Activated CD4-positive, alpha-beta T cell treated with anti-CD3 and anti-CD28 coated beads, Interleukin-2, amount 10 ng/mL, durations not matched to agents 24 days and 14 days (primary cell): ENCODE results near the gene SLC35F3. TPM values are rescaled to one million over a fixed set of nuclear protein-coding genes. Genes with fewer than 3 reads are reported as not detected.
"Not testable (repeated sequence)": the region's sequence is repeated elsewhere in the genome, so short reads cannot be mapped to it uniquely, and the experiment has no call there.

Experiments
- DNase-seq: peaks from one replicate; pipeline ENCODE4 v3.0.0; 2022
- H3K27ac Mint-ChIP-seq: one replicate; pipeline ENCODE4 v1.8.0; 2022; ENCODE audit warnings: mild to moderate bottlenecking, mixed read lengths
- H3K27me3 Mint-ChIP-seq: one replicate; pipeline ENCODE4 v1.8.0; 2022; ENCODE audit warnings: mixed read lengths
- H3K36me3 Mint-ChIP-seq: one replicate; pipeline ENCODE4 v1.8.0; 2022; ENCODE audit warnings: low read depth, mild to moderate bottlenecking, mixed read lengths
- H3K4me1 Mint-ChIP-seq: one replicate; pipeline ENCODE4 v1.8.0; 2021; ENCODE audit warnings: mixed read lengths
- H3K4me3 Mint-ChIP-seq: one replicate; pipeline ENCODE4 v1.8.0; 2022; ENCODE audit warnings: mild to moderate bottlenecking, moderate library complexity, mixed read lengths
- H3K9me3 Mint-ChIP-seq: one replicate; pipeline ENCODE4 v1.8.0; 2021; ENCODE audit warnings: mixed read lengths
- intact Hi-C: fragments of 100-400 bp; cut with micrococcal nuclease; formaldehyde crosslinking; loops from one replicate; pipeline ENCODE4 v1.15.1; 2023
- total RNA-seq: library from RNA; stranded (reverse); gene quantifications from 2 replicates; pipeline ENCODE4 v1.2.3, GENCODE V29; 2022

SLC35F3 gene
- total RNA-seq, 1 donor from 2014 or later = 10.9 TPM

DNA sequence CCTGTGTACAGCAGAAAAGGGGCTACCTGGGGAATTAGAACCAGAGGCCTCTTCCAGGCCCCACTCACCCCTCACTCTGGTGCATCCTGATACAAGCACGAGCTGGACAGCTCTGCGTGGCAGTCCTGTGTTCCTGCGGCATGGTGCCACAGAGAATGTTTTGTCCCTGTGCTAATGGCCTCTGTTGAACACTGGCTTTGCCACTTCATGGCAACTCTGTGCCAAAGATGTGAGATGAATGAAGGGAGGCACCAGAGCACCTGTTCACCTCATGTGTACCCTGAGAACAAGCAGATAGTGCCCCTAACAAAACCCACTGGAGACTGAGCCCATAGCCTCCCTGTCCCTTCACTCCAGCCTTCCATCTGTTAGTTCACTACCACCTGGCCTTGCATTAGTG lies 269.5 kb downstream of the SLC35F3 start:
- peaks cover 8% of the 10 kb centered on the region for H3K9me3 Mint-ChIP-seq
- intact Hi-C loops = no loop called here
- peaks cover 39% of the 10 kb centered on the region for H3K4me1 Mint-ChIP-seq
- H3K27me3 Mint-ChIP-seq = peaks cover 21% of the 10 kb centered on the region
- H3K27ac Mint-ChIP-seq = no peak overlapping the region
- peaks cover 1% of the 10 kb centered on the region for H3K36me3 Mint-ChIP-seq
- H3K4me3 Mint-ChIP-seq = no peak overlapping the region
- peak; percentile 48 for DNase-seq

DNA sequence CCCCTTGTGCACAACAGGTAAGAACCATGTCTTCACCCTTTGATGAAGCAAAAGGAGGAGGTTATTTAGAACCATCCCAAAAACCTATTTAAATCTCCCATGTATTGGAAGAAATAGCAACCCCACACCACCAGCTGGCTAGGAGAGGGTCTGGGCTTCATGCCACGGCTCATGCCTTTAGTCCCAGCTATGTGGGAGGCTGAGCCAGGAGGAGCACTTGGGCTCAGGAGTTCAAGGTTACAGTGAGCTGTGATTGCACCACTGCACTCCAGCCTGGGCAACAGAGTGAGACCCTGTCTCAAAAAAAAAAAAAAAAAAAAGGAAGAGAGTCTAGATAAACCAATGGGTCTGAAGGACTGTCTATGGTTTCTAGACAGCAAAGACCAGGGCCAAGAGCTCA lies 270.9 kb downstream of the SLC35F3 start:
- H3K27ac Mint-ChIP-seq = no peak overlapping the region
- no peak overlapping the region for H3K4me3 Mint-ChIP-seq
- H3K4me1 Mint-ChIP-seq = peaks cover 26% of the 10 kb centered on the region
- peaks cover 32% of the 10 kb centered on the region for H3K27me3 Mint-ChIP-seq
- peaks cover 1% of the 10 kb centered on the region for H3K36me3 Mint-ChIP-seq
- no peak for DNase-seq
- H3K9me3 Mint-ChIP-seq = peaks cover 10% of the 10 kb centered on the region
- intact Hi-C loops = no loop called here

DNA sequence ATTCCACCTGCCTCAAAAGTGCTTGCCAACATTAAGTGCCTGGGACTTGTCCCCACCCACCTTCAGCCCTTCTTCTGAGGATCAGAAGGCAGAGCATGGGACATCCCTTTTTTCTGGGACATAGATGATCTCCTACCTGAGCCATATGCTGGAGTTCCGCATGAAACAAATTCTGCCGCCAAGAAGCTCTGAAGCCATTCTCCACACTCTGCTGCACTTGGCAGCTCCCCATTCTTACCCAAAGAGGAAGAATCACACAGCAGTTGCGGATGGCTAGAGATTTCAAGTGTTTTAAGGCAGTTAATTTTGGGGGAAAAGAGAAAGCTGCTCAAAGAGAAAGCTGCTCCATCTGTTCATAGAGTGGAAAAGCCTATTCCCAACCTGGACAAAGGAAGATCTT lies 271.5 kb downstream of the SLC35F3 start:
- Mint-ChIP-seq H3K9me3 (peaks cover 11% of the 10 kb centered on the region), H3K27me3 (peaks cover 37% of the 10 kb centered on the region), H3K27ac (no peak overlapping the region), H3K4me3 (no peak overlapping the region), H3K36me3 (peaks cover 1% of the 10 kb centered on the region), H3K4me1 (peaks cover 20% of the 10 kb centered on the region)
- no peak for DNase-seq
- intact Hi-C loops = no loop called here

DNA sequence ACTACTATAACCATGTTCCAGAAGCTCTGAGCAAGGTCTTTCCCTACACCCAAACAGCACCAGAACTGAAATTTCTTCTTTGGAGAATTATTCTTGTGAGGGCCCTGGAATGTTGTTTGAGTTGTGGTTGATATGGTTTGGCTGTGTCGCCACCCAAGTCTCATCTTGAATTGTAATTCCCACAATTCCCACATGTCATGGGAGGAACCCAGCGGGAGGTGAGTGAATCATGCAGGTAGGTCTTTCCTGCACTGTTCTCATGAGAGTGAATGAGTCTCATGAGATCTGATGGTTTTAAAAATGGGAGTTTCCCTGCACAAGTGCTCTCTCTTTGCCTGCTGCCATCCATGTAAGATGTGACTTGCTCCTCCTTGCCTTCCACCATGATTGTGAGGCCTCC lies 272.4 kb downstream of the SLC35F3 start:
- Mint-ChIP-seq H3K9me3 (peaks cover 11% of the 10 kb centered on the region), H3K4me1 (peaks cover 12% of the 10 kb centered on the region), H3K27me3 (peaks cover 42% of the 10 kb centered on the region)
- H3K36me3 Mint-ChIP-seq, H3K4me3 Mint-ChIP-seq, intact Hi-C loops, H3K27ac Mint-ChIP-seq, DNase-seq: not testable (repeated sequence)

DNA sequence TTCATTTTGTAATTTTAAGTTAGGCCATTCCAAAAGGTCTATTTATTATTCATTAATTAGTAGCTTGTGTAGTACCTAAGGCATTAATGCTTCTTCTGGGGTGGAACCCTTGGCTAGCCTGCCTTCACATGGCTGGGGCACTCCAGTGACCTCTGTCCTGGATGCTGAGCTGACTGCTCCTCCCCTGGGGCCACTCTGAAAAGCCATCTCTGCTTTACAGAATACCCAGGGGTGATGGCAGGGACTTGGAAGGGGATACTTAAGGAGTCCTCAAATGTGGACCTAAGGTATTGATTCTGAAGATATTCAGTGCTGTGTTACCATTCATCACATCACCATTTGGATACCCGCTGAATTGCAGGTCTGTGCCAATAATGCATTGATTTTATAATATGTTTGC lies 281.0 kb downstream of the SLC35F3 start:
- Mint-ChIP-seq H3K27me3 (peaks cover 40% of the 10 kb centered on the region), H3K36me3 (no peaks in the 10 kb centered on the region), H3K9me3 (no peaks in the 10 kb centered on the region), H3K27ac (no peak overlapping the region), H3K4me1 (peaks cover 2% of the 10 kb centered on the region), H3K4me3 (no peak overlapping the region)
- DNase-seq = no peak
- intact Hi-C loops = no loop called here

DNA sequence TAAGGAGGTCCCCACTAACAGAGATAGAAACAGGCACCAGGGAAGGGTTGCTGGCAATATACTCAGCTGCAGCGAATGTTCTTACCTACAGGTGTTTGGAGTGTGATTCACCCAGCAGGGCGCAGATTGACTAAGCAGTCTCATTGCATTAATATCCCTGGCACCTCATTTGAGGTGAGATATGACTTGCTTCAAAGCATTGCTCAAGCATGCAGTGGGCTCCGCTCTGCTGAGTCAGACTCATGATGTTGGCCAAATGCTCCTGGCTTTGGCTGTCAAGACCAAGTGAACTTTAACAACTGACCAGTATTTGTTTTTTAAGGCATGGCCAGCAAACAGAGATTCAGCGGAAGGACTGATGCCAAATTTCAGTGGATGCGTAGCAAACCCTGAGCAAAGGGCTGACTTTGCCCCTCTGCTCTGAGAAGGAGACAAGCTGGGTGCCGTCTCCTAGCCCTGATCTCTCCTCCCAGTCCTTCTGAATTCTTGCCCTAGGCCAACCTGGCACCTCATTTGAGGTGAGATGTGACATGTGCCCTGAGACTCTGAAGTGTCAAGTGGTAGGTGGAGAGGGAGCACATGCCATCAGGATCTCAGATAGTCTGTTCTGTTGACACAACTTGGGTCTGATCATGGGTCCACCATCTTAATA lies 281.7 kb downstream of the SLC35F3 start:
- DNase-seq = peak; percentile 57
- intact Hi-C loops = no loop called here
- Mint-ChIP-seq H3K9me3 (peaks cover 5% of the 10 kb centered on the region), H3K36me3 (no peaks in the 10 kb centered on the region), H3K27me3 (peaks cover 41% of the 10 kb centered on the region), H3K4me1 (peaks cover 2% of the 10 kb centered on the region), H3K4me3 (no peak overlapping the region), H3K27ac (no peak overlapping the region)

DNA sequence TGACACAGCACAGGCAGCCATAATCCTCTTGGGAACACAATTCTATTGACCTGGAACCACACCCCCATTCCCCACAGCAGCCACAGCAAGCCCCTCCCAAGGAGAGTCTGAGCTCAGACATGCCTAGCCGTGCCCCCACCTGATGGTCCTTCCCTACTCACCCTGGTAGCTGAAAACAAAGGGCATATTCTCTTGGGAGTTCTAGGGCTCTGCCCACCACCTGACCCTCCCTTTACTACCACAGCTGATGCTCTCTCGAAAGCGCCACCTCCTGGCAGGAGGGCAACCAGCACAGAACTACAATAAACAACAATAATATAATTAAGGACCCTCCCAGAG lies 283.9 kb downstream of the SLC35F3 start:
- no peak overlapping the region for H3K4me3 Mint-ChIP-seq
- intact Hi-C loops = loop anchor here (1.0 kb wide), 1 partner anchor 34 kb away; no protein-coding TSS in a partner anchor
- no peaks in the 10 kb centered on the region for H3K36me3 Mint-ChIP-seq
- DNase-seq = peak; percentile 74
- H3K27ac Mint-ChIP-seq = no peak overlapping the region
- peaks cover 17% of the 10 kb centered on the region for H3K9me3 Mint-ChIP-seq
- peaks cover 2% of the 10 kb centered on the region for H3K4me1 Mint-ChIP-seq
- H3K27me3 Mint-ChIP-seq = peaks cover 49% of the 10 kb centered on the region

DNA sequence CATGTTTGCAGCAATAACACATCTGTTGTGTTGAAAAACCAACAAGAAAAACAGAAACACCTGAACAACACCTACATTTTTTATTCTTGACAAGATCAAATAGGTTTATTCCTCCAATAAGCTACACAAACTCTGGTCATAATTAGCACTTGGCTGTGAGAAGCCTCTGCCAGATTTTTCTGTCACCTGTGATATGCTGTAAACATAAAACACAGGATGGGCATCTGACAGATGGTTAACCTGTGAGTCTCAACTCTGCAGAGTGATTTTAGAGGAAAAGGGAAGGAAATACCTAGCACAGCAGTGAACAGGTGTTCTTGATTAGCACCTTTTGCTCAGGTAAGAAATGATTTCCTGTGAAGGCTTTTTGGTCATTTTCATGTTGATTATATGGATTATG lies 293.4 kb downstream of the SLC35F3 start:
- Mint-ChIP-seq H3K4me3 (no peak overlapping the region), H3K9me3 (peaks cover 8% of the 10 kb centered on the region), H3K27ac (no peak overlapping the region), H3K4me1 (no peaks in the 10 kb centered on the region), H3K36me3 (no peaks in the 10 kb centered on the region), H3K27me3 (peaks cover 40% of the 10 kb centered on the region)
- DNase-seq = no peak
- intact Hi-C loops = no loop called here

DNA sequence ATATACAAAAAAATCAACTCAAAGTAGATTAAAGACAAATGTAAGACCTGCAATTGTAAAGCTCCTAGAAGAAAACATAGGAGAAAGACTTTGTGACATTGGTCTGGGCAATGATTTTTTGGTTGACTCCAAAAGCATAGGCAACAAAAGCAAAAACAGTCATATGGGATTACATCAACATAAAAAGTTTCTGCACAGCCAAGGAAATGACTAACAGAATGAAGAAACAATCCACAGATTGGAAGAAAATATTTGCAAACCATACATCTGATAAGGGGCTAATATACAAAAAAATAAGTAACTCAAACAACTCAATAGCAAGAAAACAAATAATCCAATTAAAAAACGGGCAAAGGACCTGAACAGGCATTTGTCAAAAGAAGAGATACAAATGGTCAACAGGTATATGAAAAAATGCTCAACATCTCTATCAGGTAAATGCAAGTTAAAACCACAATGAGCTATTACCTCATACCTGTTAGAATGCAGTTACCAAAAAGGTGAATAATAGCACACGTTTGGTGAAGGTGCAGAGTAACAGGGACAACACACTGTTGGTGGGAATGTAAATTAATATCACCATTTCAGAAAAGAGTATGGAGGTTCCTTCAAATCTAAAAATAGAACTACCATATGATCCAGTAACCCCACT lies 295.1 kb downstream of the SLC35F3 start:
- no peak overlapping the region for H3K4me3 Mint-ChIP-seq
- no peak overlapping the region for H3K27ac Mint-ChIP-seq
- H3K9me3 Mint-ChIP-seq = no peaks in the 10 kb centered on the region
- no peaks in the 10 kb centered on the region for H3K36me3 Mint-ChIP-seq
- intact Hi-C loops = loop anchor here (5.0 kb wide), 1 partner anchor 37 kb away; no protein-coding TSS in a partner anchor
- DNase-seq = no peak
- H3K4me1 Mint-ChIP-seq = no peaks in the 10 kb centered on the region
- peaks cover 33% of the 10 kb centered on the region for H3K27me3 Mint-ChIP-seq

DNA sequence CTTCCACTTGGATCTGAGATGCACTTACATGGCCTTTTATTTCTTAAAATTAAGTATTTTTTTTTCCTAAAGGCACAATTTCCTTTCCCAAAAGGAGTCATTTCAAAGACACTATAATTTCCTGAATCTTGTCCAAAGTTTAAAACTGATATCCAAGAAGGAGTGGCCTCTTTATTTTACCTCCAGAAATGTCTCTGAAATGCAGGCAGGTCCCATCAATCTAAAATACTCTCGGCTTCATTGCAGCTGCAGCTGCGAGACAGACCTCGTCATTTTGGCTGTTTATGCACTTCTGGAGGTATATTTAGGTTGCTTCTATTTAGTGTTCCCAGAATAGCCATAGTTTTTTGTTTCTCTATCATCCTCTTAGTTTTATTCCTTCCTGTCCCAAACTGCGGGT lies 296.1 kb downstream of the SLC35F3 start:
- no peak for DNase-seq
- Mint-ChIP-seq H3K9me3 (no peaks in the 10 kb centered on the region), H3K4me3 (no peak overlapping the region), H3K27ac (no peak overlapping the region), H3K36me3 (no peaks in the 10 kb centered on the region), H3K27me3 (peaks cover 32% of the 10 kb centered on the region), H3K4me1 (no peaks in the 10 kb centered on the region)
- intact Hi-C loops = loop anchor here (5.0 kb wide), 1 partner anchor 38 kb away; no protein-coding TSS in a partner anchor

DNA sequence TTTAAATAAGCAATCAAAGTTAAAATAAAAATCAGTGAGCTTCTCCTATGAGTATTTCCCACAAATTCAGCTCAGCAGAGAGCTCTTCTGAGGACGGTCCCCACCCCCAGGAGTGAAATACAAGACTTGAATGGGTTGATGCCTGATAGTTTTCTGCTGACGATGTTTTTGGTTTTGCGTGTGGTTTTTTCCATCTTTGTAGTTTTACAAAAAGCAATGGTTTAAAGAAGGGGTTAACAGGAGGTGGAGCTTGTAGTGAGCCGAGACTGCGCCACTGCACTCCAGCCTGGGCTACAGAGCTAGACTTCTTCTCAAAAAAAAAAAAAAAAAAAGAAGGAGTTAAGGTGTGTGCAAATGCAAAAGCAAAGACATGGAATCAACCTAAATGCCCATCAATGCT lies 297.1 kb downstream of the SLC35F3 start:
- H3K4me1 Mint-ChIP-seq = no peaks in the 10 kb centered on the region
- H3K27me3 Mint-ChIP-seq = peaks cover 35% of the 10 kb centered on the region
- no peak for DNase-seq
- no peak overlapping the region for H3K4me3 Mint-ChIP-seq
- intact Hi-C loops = loop anchor here (5.0 kb wide), 1 partner anchor 39 kb away; no protein-coding TSS in a partner anchor
- no peaks in the 10 kb centered on the region for H3K9me3 Mint-ChIP-seq
- no peak overlapping the region for H3K27ac Mint-ChIP-seq
- H3K36me3 Mint-ChIP-seq = no peaks in the 10 kb centered on the region

DNA sequence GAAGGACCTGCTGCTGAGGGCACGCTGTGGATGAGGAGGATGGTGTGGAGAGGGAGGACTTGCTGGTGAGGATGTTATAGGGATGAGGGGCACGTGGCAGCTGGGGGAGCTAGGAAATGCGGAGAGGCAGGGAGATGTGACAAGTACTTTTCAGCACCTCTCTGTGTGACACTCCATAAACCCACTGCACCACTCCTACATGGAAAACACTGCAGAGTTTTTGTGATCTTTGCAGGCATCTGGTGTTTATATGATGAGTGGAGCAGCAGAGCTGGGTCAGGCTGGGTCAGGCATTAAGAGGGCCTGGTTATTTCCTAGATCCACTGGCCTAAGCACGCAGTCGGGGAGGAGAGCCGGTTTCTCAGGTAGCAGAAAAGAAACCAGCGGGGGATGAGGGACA lies 301.5 kb downstream of the SLC35F3 start:
- H3K4me3 Mint-ChIP-seq = no peak overlapping the region
- H3K36me3 Mint-ChIP-seq = no peaks in the 10 kb centered on the region
- H3K9me3 Mint-ChIP-seq = peaks cover 4% of the 10 kb centered on the region
- intact Hi-C loops = no loop called here
- DNase-seq = peak; percentile 39
- peaks cover 26% of the 10 kb centered on the region for H3K27me3 Mint-ChIP-seq
- H3K4me1 Mint-ChIP-seq = no peaks in the 10 kb centered on the region
- H3K27ac Mint-ChIP-seq = no peak overlapping the region

DNA sequence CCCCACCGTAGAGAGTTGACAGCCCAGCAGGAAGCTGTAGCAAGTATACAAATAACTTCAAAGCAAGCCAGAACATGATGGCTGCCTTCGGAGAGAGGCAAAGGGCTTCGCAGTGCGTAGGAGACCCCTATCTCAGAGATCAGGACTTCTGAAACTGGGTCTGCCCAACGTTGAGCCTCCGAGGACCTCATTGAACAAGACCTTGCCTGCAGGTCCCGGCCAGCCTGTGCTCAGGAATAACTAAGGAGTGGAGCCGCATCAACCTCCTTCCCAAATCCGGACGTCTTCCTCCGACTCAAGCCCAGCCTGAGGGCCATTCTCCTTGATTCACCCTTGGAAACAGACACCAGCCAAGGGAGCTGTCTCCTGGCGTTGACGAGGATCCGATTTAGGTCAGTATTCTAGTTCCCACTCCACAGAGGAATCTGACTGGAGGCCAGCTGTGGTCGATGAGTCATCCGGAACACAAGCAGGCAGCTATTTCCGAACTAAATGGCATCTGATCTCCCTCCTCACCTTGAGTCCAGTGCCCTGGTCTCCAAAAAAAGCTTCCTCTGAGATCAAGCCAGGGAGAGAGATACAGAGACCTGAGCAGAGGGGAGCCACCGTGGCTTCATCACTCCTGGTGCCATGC lies 302.3 kb downstream of the SLC35F3 start:
- intact Hi-C loops = no loop called here
- no peaks in the 10 kb centered on the region for H3K4me1 Mint-ChIP-seq
- H3K27me3 Mint-ChIP-seq = peaks cover 25% of the 10 kb centered on the region
- DNase-seq = no peak
- no peak overlapping the region for H3K27ac Mint-ChIP-seq
- H3K4me3 Mint-ChIP-seq = no peak overlapping the region
- peaks cover 4% of the 10 kb centered on the region for H3K9me3 Mint-ChIP-seq
- H3K36me3 Mint-ChIP-seq = no peaks in the 10 kb centered on the region

DNA sequence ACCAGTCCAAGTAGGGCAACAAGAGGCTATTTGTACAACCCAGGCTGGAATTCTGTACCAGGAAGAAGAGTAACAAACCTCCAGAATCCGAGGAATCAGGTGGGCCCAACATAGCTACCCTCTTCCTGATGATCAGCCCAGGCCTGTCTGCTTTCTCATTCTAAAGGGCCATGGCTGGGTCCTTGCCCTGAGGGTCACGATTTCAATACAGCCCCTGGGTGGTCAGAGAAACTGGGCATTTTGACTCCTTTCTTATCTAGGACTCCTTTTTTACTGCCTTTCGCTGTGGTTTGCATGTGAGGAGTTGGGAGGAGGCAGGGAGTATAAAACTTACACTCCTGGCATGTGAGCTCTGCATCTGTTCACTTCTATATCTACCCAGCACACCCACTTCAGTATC lies 303.9 kb downstream of the SLC35F3 start:
- peaks cover 22% of the 10 kb centered on the region for H3K27me3 Mint-ChIP-seq
- peaks cover 7% of the 10 kb centered on the region for H3K4me1 Mint-ChIP-seq
- H3K9me3 Mint-ChIP-seq = peaks cover 4% of the 10 kb centered on the region
- no peaks in the 10 kb centered on the region for H3K36me3 Mint-ChIP-seq
- intact Hi-C loops = no loop called here
- no peak for DNase-seq
- H3K27ac Mint-ChIP-seq = no peak overlapping the region
- no peak overlapping the region for H3K4me3 Mint-ChIP-seq
